ENCODE results near the gene TBC1D30. TPM values are rescaled to one million over a fixed set of nuclear protein-coding genes. Genes with fewer than 3 reads are reported as not detected.
"Not testable (repeated sequence)": the region's sequence is repeated elsewhere in the genome, so short reads cannot be mapped to it uniquely, and the experiment has no call there.

Gene TBC1D30
- total RNA-seq, 2 donors from 2014 or later, result 1.3 to 3.0 TPM

GRCh38 chr12:64840949-64841717 lies 16.7 kb downstream of the TBC1D30 start:
- intact Hi-C loops (cut with DNase I), result no loop called here
- DNase-seq, result no peak
- no peak for ATAC-seq

- intact Hi-C loops (cut with DNase I); DNase-seq; ATAC-seq: not testable (repeated sequence)
These were observed 24.0 kb downstream of the TBC1D30 start for GRCh38 chr12:64848409-64848808.

GRCh38 chr12:64858882-64859605 lies 34.6 kb downstream of the TBC1D30 start:
- intact Hi-C loops (cut with DNase I), result no loop called here
- DNase-seq (no peak), ATAC-seq (no peak)

GRCh38 chr12:64860446-64860998 lies 36.1 kb downstream of the TBC1D30 start:
- DNase-seq (no peak), ATAC-seq (no peak)
- intact Hi-C loops (cut with DNase I), result no loop called here

GRCh38 chr12:64864319-64864718 lies 39.9 kb downstream of the TBC1D30 start:
- DNase-seq (no peak), ATAC-seq (no peak)
- intact Hi-C loops (cut with DNase I), result no loop called here

- intact Hi-C loops (cut with DNase I), result no loop called here
- ATAC-seq, result no peak
- no peak for DNase-seq
These were observed 50.7 kb downstream of the TBC1D30 start for GRCh38 chr12:64875186-64875585.

GRCh38 chr12:64876388-64877071 lies 52.1 kb downstream of the TBC1D30 start:
- DNase-seq, result no peak
- intact Hi-C loops (cut with DNase I), result no loop called here
- ATAC-seq, result no peak

GRCh38 chr12:64877363-64878004 lies 53.0 kb downstream of the TBC1D30 start:
- no peak for ATAC-seq
- intact Hi-C loops (cut with DNase I), result no loop called here
- DNase-seq, result no peak

GRCh38 chr12:64882687-64883086 lies 58.2 kb downstream of the TBC1D30 start:
- ATAC-seq, result no peak
- intact Hi-C loops (cut with DNase I), result no loop called here
- DNase-seq, result no peak

- intact Hi-C loops (cut with DNase I), result no loop called here
- ATAC-seq (no peak), DNase-seq (no peak)
These were observed 59.1 kb downstream of the TBC1D30 start for GRCh38 chr12:64883264-64884163.

- intact Hi-C loops (cut with DNase I), result no loop called here
- ATAC-seq (no peak), DNase-seq (no peak)
These were observed 59.7 kb downstream of the TBC1D30 start for GRCh38 chr12:64884164-64884542.

- ATAC-seq, result no peak
- intact Hi-C loops (cut with DNase I), result loop anchor here in 1 of 2 donors (5.0 kb wide), 1 partner anchor 348 kb away; no protein-coding TSS in a partner anchor
- no peak for DNase-seq
These were observed 60.3 kb downstream of the TBC1D30 start for GRCh38 chr12:64884728-64885127.

- ATAC-seq (no peak), DNase-seq (no peak)
- intact Hi-C loops (cut with DNase I), result loop anchor here (5.0 to 10.0 kb wide), 5 partner anchors 215 to 1195 kb away; partner anchors contain the start of gene WIF1 (in 1 of the 2)
These were observed 65.2 kb downstream of the TBC1D30 start for GRCh38 chr12:64889434-64890216.

GRCh38 chr12:64890873-64891468 lies 66.5 kb downstream of the TBC1D30 start:
- ATAC-seq, result peak; percentile 54 to 65
- intact Hi-C loops (cut with DNase I), result loop anchor here (5.0 to 10.0 kb wide), 4 partner anchors 214 to 1194 kb away; partner anchors contain the start of gene WIF1 (in 1 of the 2)
- no peak for DNase-seq

- ATAC-seq (peak in 1 of 2 donors; percentile 5), DNase-seq (no peak)
- intact Hi-C loops (cut with DNase I), result loop anchor here (5.0 to 10.0 kb wide), 4 partner anchors 213 to 1193 kb away; partner anchors contain the start of gene WIF1 (in 1 of the 2)
These were observed 67.2 kb downstream of the TBC1D30 start for GRCh38 chr12:64891629-64892028.

- DNase-seq, result no peak
- no peak for ATAC-seq
- intact Hi-C loops (cut with DNase I), result loop anchor here (5.0 to 10.0 kb wide), 4 partner anchors 212 to 1192 kb away; partner anchors contain the start of gene WIF1 (in 1 of the 2)
These were observed 68.1 kb downstream of the TBC1D30 start for GRCh38 chr12:64892561-64892960.

- intact Hi-C loops (cut with DNase I), result loop anchor here (5.0 to 10.0 kb wide), 4 partner anchors 211 to 1191 kb away; partner anchors contain the start of gene WIF1 (in 1 of the 2)
- no peak for DNase-seq
- ATAC-seq, result no peak
These were observed 69.5 kb downstream of the TBC1D30 start for GRCh38 chr12:64893961-64894360.
